Measurements from ENCODE around the gene CCDC177. TPM values are rescaled to one million over a fixed set of nuclear protein-coding genes. Genes with fewer than 3 reads are reported as not detected.

Gene CCDC177
- total and polyA plus RNA-seq, 2 of the 8 experiments (the other 6 are each of a cell fraction or from before 2014, with no cell fraction given): 0.62 to 2.8 TPM

- DNase-seq (ENCODE audit: low read depth in 1 of 2, low spot score in 2 of 2): no peak
- H2BK12ac ChIP-seq (ENCODE audit: low read depth, low read length): no peak overlapping the region
- no peak overlapping the region for H4K91ac ChIP-seq (replicated peaks; ENCODE audit: insufficient read length, low read length)
- H2AK5ac ChIP-seq (ENCODE audit: low read depth, low read length): no peak overlapping the region
- H3K23me2 ChIP-seq (ENCODE audit: low read depth, low read length): no peaks in the 10 kb centered on the region
- no peak overlapping the region for H2BK120ac ChIP-seq (replicated peaks; ENCODE audit: low read depth, low read length)
- H4K5ac ChIP-seq (ENCODE audit: insufficient read length, low read depth, low read length): no peak overlapping the region
- no peaks in the 10 kb centered on the region for H3K79me1 ChIP-seq (ENCODE audit: low read depth, low read length)
- no peak for FAIRE-seq
- H4K8ac ChIP-seq (ENCODE audit: extremely low read depth, insufficient read depth, low read length): no peak overlapping the region
- 75% methylated on average over 6 of the region's 6 CpGs; no CpG with 5 or more reads in 1 of the 2 experiments for WGBS, 2 experiments (ENCODE audit: extremely low coverage in 1 of 2, insufficient coverage in 1 of 2, insufficient read length in 1 of 2, insufficient replicate concordance in 2 of 2, low coverage in 1 of 2, low lambda C conversion rate in 2 of 2, missing lambda C conversion rate in 1 of 2)
- no peak overlapping the region for H2AFZ ChIP-seq (ENCODE audit: low read length)
- no peak overlapping the region for H3K27ac ChIP-seq (ENCODE audit: low read depth, low read length)
- CTCF ChIA-PET (ENCODE audit: partially characterized antibody): interaction anchor here (0.9 to 7.8 kb wide), 9 partner anchors 11 to 172 kb away, joined by 3 to 61 read pairs (median 5); partner anchors contain the start of gene CCDC177
- H3K4me2 ChIP-seq (ENCODE audit: insufficient read depth in 1 of 2, low read depth in 2 of 2, low read length in 2 of 2): no peak overlapping the region
- no peaks in the 10 kb centered on the region for H3K36me3 ChIP-seq (ENCODE audit: control insufficient read depth in 2 of 4, insufficient read depth in 4 of 4, low read length in 3 of 4)
- no peak overlapping the region for H3K56ac ChIP-seq (replicated peaks; ENCODE audit: insufficient read length, low read depth, low read length)
- no peaks in the 10 kb centered on the region; a peak in 1 of 7 replicates for H3K4me1 ChIP-seq (replicated peaks in 1 of 4; ENCODE audit: control insufficient read depth in 3 of 4, insufficient read depth in 4 of 4, low read length in 3 of 4)
- no peaks in the 10 kb centered on the region for H3K79me2 ChIP-seq (ENCODE audit: control insufficient read depth in 1 of 2, insufficient read depth in 2 of 2, low read length in 2 of 2)
- H2BK5ac ChIP-seq (ENCODE audit: low read depth, low read length): no peak overlapping the region
- no peak overlapping the region for H2BK15ac ChIP-seq (ENCODE audit: low read length)
- H2BK20ac ChIP-seq (ENCODE audit: low read length): no peak overlapping the region
- H3K14ac ChIP-seq (ENCODE audit: insufficient read length): no peak overlapping the region
- H3K18ac ChIP-seq (ENCODE audit: extremely low read depth, low read length): no peak overlapping the region
- no peaks in the 10 kb centered on the region for H3K9me3 ChIP-seq (ENCODE audit: insufficient read depth in 2 of 2, low read depth in 1 of 2, low read length in 1 of 2)
- no peak overlapping the region for H3K4ac ChIP-seq (replicated peaks; ENCODE audit: insufficient read length, low read depth, low read length)
- H4K20me1 ChIP-seq (replicated peaks in 1 of 2; ENCODE audit: control insufficient read depth in 1 of 2, insufficient read depth in 2 of 2, low read length in 2 of 2): no peaks in the 10 kb centered on the region
- H3K27me3 ChIP-seq (replicated peaks in 1 of 4; ENCODE audit: control insufficient read depth in 3 of 4, extremely low read depth in 1 of 4, insufficient read depth in 3 of 4, low read length in 3 of 4): no peaks in the 10 kb centered on the region
- H3K4me3 ChIP-seq (ENCODE audit: extremely low read depth in 1 of 4, insufficient read depth in 2 of 4, low read depth in 3 of 4, low read length in 4 of 4): no peak overlapping the region
- no peak overlapping the region for H3K23ac ChIP-seq (ENCODE audit: insufficient read length)
- POLR2A ChIA-PET (ENCODE audit: partially characterized antibody): interaction anchor here (1.1 to 2.8 kb wide), 2 partner anchors 12 to 160 kb away, joined by 3 to 14 read pairs; no protein-coding TSS in a partner anchor
- no peak overlapping the region for H3K9ac ChIP-seq (replicated peaks in 1 of 4; ENCODE audit: extremely low read depth in 1 of 4, low read depth in 3 of 4, low read length in 3 of 4)
- TF ChIP-seq TEAD4 (IDR thresholded peaks at IDR 0.05; ENCODE audit: low read depth, low read length) (no peak), ATF2 (IDR thresholded peaks at IDR 0.05; ENCODE audit: low read length) (no peak), SP2 (IDR thresholded peaks at IDR 0.05; ENCODE audit: low read length) (no peak), SP4 (IDR thresholded peaks at IDR 0.05; ENCODE audit: low read length) (no peak), PHF8 (conservative IDR thresholded peaks at IDR 0.05; ENCODE audit: low read depth, low read length) (no peak), NANOG (IDR thresholded peaks at IDR 0.05; ENCODE audit: insufficient read depth, low read depth, low read length, poor library complexity, severe bottlenecking) (no peak), TBP (IDR thresholded peaks at IDR 0.05; ENCODE audit: low read depth, low read length) (no peak), POLR2AphosphoS5 (IDR thresholded peaks at IDR 0.05; ENCODE audit: low read depth, low read length) (no peak), KDM5A (IDR thresholded peaks at IDR 0.05; ENCODE audit: low read length) (no peak), YY1 (IDR thresholded peaks at IDR 0.05; ENCODE audit: low read depth, low read length) (no peak)
- TF ChIP-seq, protein P1, sequence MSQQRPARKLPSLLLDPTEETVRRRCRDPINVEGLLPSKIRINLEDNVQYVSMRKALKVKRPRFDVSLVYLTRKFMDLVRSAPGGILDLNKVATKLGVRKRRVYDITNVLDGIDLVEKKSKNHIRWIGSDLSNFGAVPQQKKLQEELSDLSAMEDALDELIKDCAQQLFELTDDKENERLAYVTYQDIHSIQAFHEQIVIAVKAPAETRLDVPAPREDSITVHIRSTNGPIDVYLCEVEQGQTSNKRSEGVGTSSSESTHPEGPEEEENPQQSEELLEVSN (IDR thresholded peaks at IDR 0.05): no peak
- TF ChIP-seq, protein P2, sequence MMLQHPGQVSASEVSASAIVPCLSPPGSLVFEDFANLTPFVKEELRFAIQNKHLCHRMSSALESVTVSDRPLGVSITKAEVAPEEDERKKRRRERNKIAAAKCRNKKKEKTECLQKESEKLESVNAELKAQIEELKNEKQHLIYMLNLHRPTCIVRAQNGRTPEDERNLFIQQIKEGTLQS (IDR thresholded peaks at IDR 0.05; ENCODE audit: insufficient read depth, low read depth, low read length): no peak
These were observed 15.1 kb downstream of the CCDC177 start for GRCh38 chr14:69559581-69560011.
